Suprapubic skin (tissue), 3 donors: ENCODE results near the gene MLYCD.

Experiments
- CTCF ChIP-seq, 2 donors: fragments of 200-600 bp in 1 of 2; fragments of 450-650 bp in 1 of 2; sonication (generic) in 1 of 2; IDR thresholded peaks; one replicate each; pipeline ENCODE4 v1.5.1; 2016 to 2019; ENCODE audit warnings: antibody characterized with exemption in 2 of 2, mild to moderate bottlenecking in 1 of 2, moderate library complexity in 1 of 2
- POLR2A ChIP-seq, 2 donors: fragments of 450-650 bp; IDR thresholded peaks; one replicate each; pipeline ENCODE4 v1.6.1; 2017; ENCODE audit warnings: antibody characterized with exemption in 2 of 2, mild to moderate bottlenecking in 2 of 2, moderate library complexity in 2 of 2

GRCh38 chr16:83953796-83954576, 55.1 kb downstream of the MLYCD start:
- TF ChIP-seq CTCF (IDR thresholded peaks at IDR 0.05) (peak in 1 of 2 donors; percentile 51), POLR2A (IDR thresholded peaks at IDR 0.05) (no peak)
